Natural killer cell treated with Interleukin-12 subunit alpha and Interleukin-12 subunit beta and Interleukin-15 and Interleukin-18, amount 100 ng/mL, for 72 hours (primary cell): Measurements from ENCODE around the gene CACNA1D. TPM values are rescaled to one million over a fixed set of nuclear protein-coding genes. Genes with fewer than 3 reads are reported as not detected.

ENCODE experiments used
- ATAC-seq, 2 donors: fragments of 150-1000 bp; cut with Tn5 transposase in 1 of 2; sonication (Bioruptor Pico), chemical (Tn5 transposase) in 1 of 2; 2 replicates each; pipeline ENCODE4 v1.10.0; 2021
- DNase-seq: peaks from one replicate; pipeline ENCODE4 v3.0.0; 2022; ENCODE audit warnings: low spot score
- H3K27ac Mint-ChIP-seq, 2 donors: 1 replicate in 1 of 2; 2 replicates in 1 of 2; pipeline ENCODE4 v1.8.0; 2022; ENCODE audit warnings: mixed read lengths in 2 of 2, mild to moderate bottlenecking in 1 of 2, moderate library complexity in 1 of 2
- H3K27me3 Mint-ChIP-seq, 2 donors: 1 replicate in 1 of 2; 2 replicates in 1 of 2; pipeline ENCODE4 v1.8.0; 2022; ENCODE audit warnings: mixed read lengths in 2 of 2
- H3K36me3 Mint-ChIP-seq: one replicate; pipeline ENCODE4 v1.8.0; 2022; ENCODE audit warnings: mixed read lengths
- H3K4me1 Mint-ChIP-seq, 2 donors: 1 replicate in 1 of 2; 2 replicates in 1 of 2; pipeline ENCODE4 v1.8.0; 2022; ENCODE audit warnings: low read depth in 2 of 2, mixed read lengths in 2 of 2, mild to moderate bottlenecking in 1 of 2
- H3K4me3 Mint-ChIP-seq: one replicate; pipeline ENCODE4 v1.8.0; 2022; ENCODE audit warnings: mixed read lengths
- H3K9me3 Mint-ChIP-seq: 2 replicates; pipeline ENCODE4 v1.8.0; 2022; ENCODE audit warnings: mixed read lengths
- total RNA-seq, 2 donors: library from RNA; stranded (reverse); gene quantifications; one replicate each; pipeline ENCODE4 v1.2.3, GENCODE V29; 2022

The CACNA1D gene
- total RNA-seq, 2 donors from 2014 or later: 0.26 to 1.2 TPM

GRCh38 chr3:53694046-53694445 lies 199.6 kb downstream of the CACNA1D start:
- Mint-ChIP-seq H3K36me3 (no peaks in the 10 kb centered on the region), H3K27me3 (peaks cover 6 to 9% of the 10 kb centered on the region in 2 donors), H3K4me1 (no peaks in the 10 kb centered on the region), H3K9me3 (no peaks in the 10 kb centered on the region), H3K27ac (no peak overlapping the region), H3K4me3 (no peak overlapping the region)
- ATAC-seq (no peak), DNase-seq (no peak)

GRCh38 chr3:53694666-53695323 lies 200.4 kb downstream of the CACNA1D start:
- ATAC-seq: no peak

GRCh38 chr3:53695324-53695690 lies 200.9 kb downstream of the CACNA1D start:
- Mint-ChIP-seq H3K27ac (no peak overlapping the region), H3K4me1 (no peaks in the 10 kb centered on the region), H3K27me3 (peaks cover 4 to 13% of the 10 kb centered on the region in 2 donors), H3K36me3 (no peaks in the 10 kb centered on the region), H3K4me3 (no peak overlapping the region), H3K9me3 (no peaks in the 10 kb centered on the region)
- DNase-seq (no peak), ATAC-seq (peak in 1 of 2 donors; percentile 43)

More at GRCh38 chr3:53694666-53695323, 200.4 kb downstream of the CACNA1D start:
- no peaks in the 10 kb centered on the region for H3K36me3 Mint-ChIP-seq
- H3K27ac Mint-ChIP-seq: no peak overlapping the region
- peaks cover 5 to 13% of the 10 kb centered on the region in 2 donors for H3K27me3 Mint-ChIP-seq
- no peak for DNase-seq
- no peak overlapping the region for H3K4me3 Mint-ChIP-seq
- no peaks in the 10 kb centered on the region for H3K9me3 Mint-ChIP-seq
- H3K4me1 Mint-ChIP-seq: no peaks in the 10 kb centered on the region

- ATAC-seq: no peak
- Mint-ChIP-seq H3K27ac (no peak overlapping the region), H3K36me3 (no peaks in the 10 kb centered on the region), H3K9me3 (no peaks in the 10 kb centered on the region), H3K4me3 (no peak overlapping the region), H3K27me3 (peaks cover 2 to 13% of the 10 kb centered on the region in 2 donors), H3K4me1 (no peaks in the 10 kb centered on the region)
- DNase-seq: no peak
These were observed 202.2 kb downstream of the CACNA1D start for GRCh38 chr3:53696401-53697172.

GRCh38 chr3:53700441-53700840 lies 206.0 kb downstream of the CACNA1D start:
- H3K36me3 Mint-ChIP-seq: no peaks in the 10 kb centered on the region
- peaks cover 0 to 13% of the 10 kb centered on the region in 2 donors for H3K27me3 Mint-ChIP-seq
- DNase-seq: no peak
- H3K9me3 Mint-ChIP-seq: no peaks in the 10 kb centered on the region
- no peak overlapping the region for H3K27ac Mint-ChIP-seq
- ATAC-seq: no peak
- H3K4me1 Mint-ChIP-seq: peaks cover 0 to 2% of the 10 kb centered on the region in 2 donors
- H3K4me3 Mint-ChIP-seq: no peak overlapping the region

GRCh38 chr3:53702776-53703530 lies 208.5 kb downstream of the CACNA1D start:
- Mint-ChIP-seq H3K9me3 (no peaks in the 10 kb centered on the region), H3K27ac (no peak overlapping the region), H3K36me3 (no peaks in the 10 kb centered on the region), H3K27me3 (peaks cover 0 to 4% of the 10 kb centered on the region in 2 donors), H3K4me3 (no peak overlapping the region), H3K4me1 (peaks cover 0 to 2% of the 10 kb centered on the region in 2 donors)
- DNase-seq (no peak), ATAC-seq (peak in 1 of 2 donors; percentile 41)

GRCh38 chr3:53703630-53704362 lies 209.4 kb downstream of the CACNA1D start:
- H3K36me3 Mint-ChIP-seq: no peaks in the 10 kb centered on the region
- DNase-seq (no peak), ATAC-seq (peak in 1 of 2 donors; percentile 44)
- H3K27me3 Mint-ChIP-seq: peaks cover 0 to 4% of the 10 kb centered on the region in 2 donors
- H3K9me3 Mint-ChIP-seq: no peaks in the 10 kb centered on the region
- no peak overlapping the region for H3K27ac Mint-ChIP-seq
- H3K4me3 Mint-ChIP-seq: no peak overlapping the region
- peaks cover 0 to 2% of the 10 kb centered on the region in 2 donors for H3K4me1 Mint-ChIP-seq

GRCh38 chr3:53704363-53704725 lies 209.9 kb downstream of the CACNA1D start:
- no peak overlapping the region for H3K4me3 Mint-ChIP-seq
- no peak for DNase-seq

GRCh38 chr3:53705024-53705745 lies 210.8 kb downstream of the CACNA1D start:
- ATAC-seq: no peak
- Mint-ChIP-seq H3K4me3 (no peak overlapping the region), H3K4me1 (peaks cover 0 to 4% of the 10 kb centered on the region in 2 donors), H3K9me3 (no peaks in the 10 kb centered on the region), H3K27me3 (peaks cover 0 to 2% of the 10 kb centered on the region in 2 donors), H3K27ac (no peak overlapping the region), H3K36me3 (no peaks in the 10 kb centered on the region)
- no peak for DNase-seq

More at GRCh38 chr3:53704363-53704725, 209.9 kb downstream of the CACNA1D start:
- H3K27me3 Mint-ChIP-seq: peaks cover 0 to 2% of the 10 kb centered on the region in 2 donors
- no peaks in the 10 kb centered on the region for H3K36me3 Mint-ChIP-seq
- no peak overlapping the region for H3K27ac Mint-ChIP-seq
- no peak for ATAC-seq
- no peaks in the 10 kb centered on the region for H3K9me3 Mint-ChIP-seq
- H3K4me1 Mint-ChIP-seq: peaks cover 0 to 2% of the 10 kb centered on the region in 2 donors

- DNase-seq: no peak
- no peaks in the 10 kb centered on the region for H3K36me3 Mint-ChIP-seq
- H3K4me3 Mint-ChIP-seq: no peak overlapping the region
- no peak for ATAC-seq
- H3K27ac Mint-ChIP-seq: no peak overlapping the region
- no peaks in the 10 kb centered on the region for H3K9me3 Mint-ChIP-seq
- H3K4me1 Mint-ChIP-seq: peaks cover 0 to 5% of the 10 kb centered on the region in 2 donors
- peaks cover 0 to 3% of the 10 kb centered on the region in 2 donors for H3K27me3 Mint-ChIP-seq
These were observed 211.4 kb downstream of the CACNA1D start for GRCh38 chr3:53705774-53706173.

GRCh38 chr3:53707222-53707621 lies 212.8 kb downstream of the CACNA1D start:
- ATAC-seq (no peak), DNase-seq (no peak)
- Mint-ChIP-seq H3K4me3 (no peak overlapping the region), H3K27me3 (peaks cover 0 to 6% of the 10 kb centered on the region in 2 donors), H3K9me3 (no peaks in the 10 kb centered on the region), H3K4me1 (peaks cover 0 to 5% of the 10 kb centered on the region in 2 donors), H3K27ac (no peak overlapping the region), H3K36me3 (no peaks in the 10 kb centered on the region)

GRCh38 chr3:53708001-53708621 lies 213.7 kb downstream of the CACNA1D start:
- Mint-ChIP-seq H3K27ac (no peak overlapping the region), H3K36me3 (no peaks in the 10 kb centered on the region), H3K4me3 (no peak overlapping the region), H3K4me1 (peaks cover 0 to 5% of the 10 kb centered on the region in 2 donors), H3K27me3 (peaks cover 0 to 6% of the 10 kb centered on the region in 2 donors), H3K9me3 (no peaks in the 10 kb centered on the region)
- ATAC-seq (no peak), DNase-seq (no peak)
